C4-2B (cell line): ENCODE measurements around the gene RABL3.

ENCODE experiments used
- ZFX ChIP-seq: fragments of 450-650 bp; IDR thresholded peaks from 2 replicates; pipeline ENCODE4 v1.6.1; 2017
- TF ChIP-seq, protein P1 (sequence below): fragments of 450-650 bp; conservative IDR thresholded peaks from 2 replicates; pipeline ENCODE4 v1.5.1; 2017; ENCODE audit warnings: mild to moderate bottlenecking

DNA sequence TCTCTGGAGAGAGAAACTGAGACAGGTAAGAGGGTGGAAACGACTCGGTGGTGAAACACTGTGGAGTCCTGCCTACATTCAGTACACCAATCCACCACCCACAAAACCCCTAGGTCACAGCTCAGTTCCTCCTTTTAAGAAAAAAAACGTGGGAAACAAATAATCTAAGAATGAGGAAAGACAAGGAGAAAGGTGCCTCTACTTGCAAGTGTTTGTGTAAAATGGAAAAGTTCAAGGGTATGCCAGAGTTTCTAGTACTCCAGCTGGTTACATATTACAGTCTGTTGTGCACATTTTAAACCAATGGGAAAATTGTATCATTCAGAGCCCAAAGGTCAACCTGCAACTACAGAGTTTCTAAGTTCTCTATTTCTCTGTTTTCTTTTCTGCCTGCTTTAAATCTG is 92.5 kb downstream of the RABL3 start:
- TF ChIP-seq, protein P1, sequence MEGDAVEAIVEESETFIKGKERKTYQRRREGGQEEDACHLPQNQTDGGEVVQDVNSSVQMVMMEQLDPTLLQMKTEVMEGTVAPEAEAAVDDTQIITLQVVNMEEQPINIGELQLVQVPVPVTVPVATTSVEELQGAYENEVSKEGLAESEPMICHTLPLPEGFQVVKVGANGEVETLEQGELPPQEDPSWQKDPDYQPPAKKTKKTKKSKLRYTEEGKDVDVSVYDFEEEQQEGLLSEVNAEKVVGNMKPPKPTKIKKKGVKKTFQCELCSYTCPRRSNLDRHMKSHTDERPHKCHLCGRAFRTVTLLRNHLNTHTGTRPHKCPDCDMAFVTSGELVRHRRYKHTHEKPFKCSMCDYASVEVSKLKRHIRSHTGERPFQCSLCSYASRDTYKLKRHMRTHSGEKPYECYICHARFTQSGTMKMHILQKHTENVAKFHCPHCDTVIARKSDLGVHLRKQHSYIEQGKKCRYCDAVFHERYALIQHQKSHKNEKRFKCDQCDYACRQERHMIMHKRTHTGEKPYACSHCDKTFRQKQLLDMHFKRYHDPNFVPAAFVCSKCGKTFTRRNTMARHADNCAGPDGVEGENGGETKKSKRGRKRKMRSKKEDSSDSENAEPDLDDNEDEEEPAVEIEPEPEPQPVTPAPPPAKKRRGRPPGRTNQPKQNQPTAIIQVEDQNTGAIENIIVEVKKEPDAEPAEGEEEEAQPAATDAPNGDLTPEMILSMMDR = no peak
- no peak for TF ChIP-seq ZFX
